Left kidney (tissue), 2 donors: Measurements from ENCODE around the gene PACS1. TPM values are rescaled to one million over a fixed set of nuclear protein-coding genes. Genes with fewer than 3 reads are reported as not detected.
"Not testable (repeated sequence)": the region's sequence is repeated elsewhere in the genome, so short reads cannot be mapped to it uniquely, and the experiment has no call there.

Source experiments
- DNase-seq: peaks from one replicate; pipeline ENCODE4 v3.0.0-alpha.2; 2013
- polyA plus RNA-seq: library from polyadenylated mRNA; unstranded; fragments of 120-200 nt; gene quantifications from one replicate; pipeline ENCODE4 v1.2.1, GENCODE V29; 2013; ENCODE audit not compliant: insufficient read length

PACS1 gene
- polyA plus RNA-seq, 1 donor: 61.5 TPM

- no peak for DNase-seq
These were observed 37.8 kb downstream of the PACS1 start for GRCh38 chr11:66107600-66108510.

DNA sequence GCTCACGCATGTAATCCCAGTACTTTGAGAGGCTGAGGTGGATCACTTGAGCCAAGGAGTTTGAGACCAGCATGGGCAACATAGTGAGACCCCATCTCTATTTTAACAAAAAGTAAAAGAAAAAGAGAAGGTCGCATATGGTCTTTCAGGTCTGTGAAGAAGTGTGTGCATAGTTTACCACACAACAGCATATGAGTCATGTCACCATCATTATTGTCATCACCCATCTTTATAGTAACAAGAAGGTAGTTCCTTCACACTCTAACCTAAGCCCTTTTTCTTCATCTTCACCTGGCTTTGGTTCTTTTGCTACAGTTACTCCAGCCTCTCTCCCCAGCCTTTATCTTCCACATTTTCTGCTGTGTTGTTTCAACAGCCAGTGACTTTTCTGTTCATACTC lies 39.2 kb downstream of the PACS1 start:
- no peak for DNase-seq

DNA sequence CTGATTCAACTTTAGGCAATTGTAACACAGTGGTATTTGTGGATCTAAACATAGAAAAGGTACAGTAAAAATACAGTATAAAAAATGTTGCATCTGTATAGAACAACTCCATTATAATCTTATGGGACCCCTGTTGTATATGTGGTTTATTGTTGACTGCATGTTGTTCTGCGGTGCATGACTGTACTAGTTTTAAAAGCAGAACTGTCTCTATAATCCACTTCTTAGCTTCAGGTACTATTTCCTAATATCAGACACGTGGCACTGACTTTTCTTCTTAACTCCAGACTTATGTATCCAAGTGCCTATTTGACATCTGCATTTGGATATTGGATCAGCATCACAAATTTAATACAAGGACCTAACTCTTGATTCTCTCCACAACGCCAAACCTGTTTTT lies 41.1 kb downstream of the PACS1 start:
- no peak for DNase-seq

DNA sequence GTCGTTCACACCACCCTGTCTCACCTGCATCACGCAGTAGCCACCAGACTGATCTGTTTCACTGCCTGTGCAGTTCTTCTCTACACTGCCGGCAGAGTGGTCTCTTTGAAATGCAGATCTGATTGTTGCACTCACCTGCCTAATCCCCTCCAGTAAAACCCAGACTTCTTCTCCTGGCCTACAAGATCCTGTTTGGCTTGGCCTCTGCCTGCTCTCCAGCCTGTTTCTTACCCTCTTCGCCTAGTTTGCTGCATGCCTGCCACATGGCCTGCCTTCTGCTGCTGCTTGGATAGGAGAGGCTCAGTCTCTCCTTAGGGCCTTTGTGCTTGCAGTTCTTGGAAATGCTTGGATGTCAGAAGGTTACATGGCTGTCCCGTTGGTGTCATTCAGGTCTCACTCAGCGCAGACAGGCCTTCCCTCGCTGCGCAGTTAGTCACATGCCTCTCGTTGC lies 42.0 kb downstream of the PACS1 start:
- no peak for DNase-seq

- no peak for DNase-seq
These were observed 42.8 kb downstream of the PACS1 start for GRCh38 chr11:66112601-66113499.

GRCh38 chr11:66114957-66115356 lies 44.9 kb downstream of the PACS1 start:
- DNase-seq: not testable (repeated sequence)

DNA sequence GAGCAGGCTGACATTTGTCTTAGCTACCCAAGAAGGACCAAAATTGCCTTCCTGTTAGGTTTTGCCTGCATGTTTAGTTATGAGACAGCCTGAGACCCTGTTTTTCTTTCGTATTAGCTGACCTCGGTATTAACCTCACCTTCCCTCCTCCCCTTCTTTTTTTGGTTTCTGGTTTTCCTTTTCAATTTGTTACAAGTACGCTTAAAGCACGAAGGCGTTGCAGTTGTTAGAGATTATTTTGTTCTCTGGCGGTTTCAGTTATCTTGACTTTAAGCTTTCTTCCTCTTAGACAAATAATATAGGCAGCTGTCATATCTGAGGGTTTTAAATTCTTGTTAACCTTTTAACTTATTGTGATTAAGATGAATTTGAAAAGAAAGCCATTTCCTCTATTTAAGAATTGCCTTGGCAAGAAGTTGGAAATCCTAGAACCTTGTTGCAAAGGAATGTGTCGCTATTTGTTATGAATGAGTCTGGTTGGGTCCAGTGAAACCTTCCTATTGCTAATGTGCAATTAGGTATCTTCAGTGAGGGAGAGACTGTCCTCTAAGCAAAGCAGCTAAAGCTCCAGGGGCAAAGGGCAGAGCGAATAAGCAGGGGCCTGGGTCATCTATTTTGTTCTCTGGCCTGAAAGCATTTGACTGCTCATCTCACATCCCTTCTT lies 45.7 kb downstream of the PACS1 start:
- DNase-seq: no peak

DNA sequence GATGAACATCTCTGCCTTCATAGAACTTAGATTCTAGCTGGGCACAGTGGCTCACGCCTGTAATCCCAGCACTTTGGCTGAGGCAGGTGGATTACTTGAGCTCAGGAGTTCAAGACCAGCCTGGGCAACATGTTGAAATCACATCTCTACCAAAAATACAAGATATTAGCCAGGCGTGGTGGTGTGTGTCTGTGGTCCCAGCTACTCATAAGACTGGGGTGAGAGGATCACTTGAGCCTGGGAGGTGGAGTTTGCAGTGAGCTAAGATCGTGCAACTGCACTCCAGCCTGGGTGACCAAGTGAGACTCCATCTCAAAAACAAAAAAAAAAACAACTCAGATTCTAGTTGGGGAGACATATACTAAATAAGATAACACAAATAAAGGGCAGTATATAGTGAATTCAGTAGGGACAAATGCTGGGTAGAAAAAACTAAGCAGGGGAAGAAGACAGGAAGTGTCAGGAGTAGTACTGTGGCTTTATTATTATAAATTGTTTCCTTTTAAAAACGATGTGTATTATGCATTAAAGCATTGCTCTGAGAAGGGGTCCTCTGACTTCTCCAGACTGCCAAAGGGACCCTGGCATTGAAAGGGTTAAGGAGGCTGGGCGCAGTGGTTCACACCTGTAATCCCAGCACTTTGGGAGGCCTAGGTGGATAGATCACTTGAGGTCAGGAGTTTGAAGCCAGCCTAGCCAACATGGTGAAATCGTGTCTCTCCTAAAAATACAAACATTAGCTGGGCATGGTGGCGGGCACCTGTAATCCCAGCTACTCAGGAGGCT lies 46.7 kb downstream of the PACS1 start:
- no peak for DNase-seq

- DNase-seq: no peak
These were observed 48.8 kb downstream of the PACS1 start for GRCh38 chr11:66118847-66119246.

DNA sequence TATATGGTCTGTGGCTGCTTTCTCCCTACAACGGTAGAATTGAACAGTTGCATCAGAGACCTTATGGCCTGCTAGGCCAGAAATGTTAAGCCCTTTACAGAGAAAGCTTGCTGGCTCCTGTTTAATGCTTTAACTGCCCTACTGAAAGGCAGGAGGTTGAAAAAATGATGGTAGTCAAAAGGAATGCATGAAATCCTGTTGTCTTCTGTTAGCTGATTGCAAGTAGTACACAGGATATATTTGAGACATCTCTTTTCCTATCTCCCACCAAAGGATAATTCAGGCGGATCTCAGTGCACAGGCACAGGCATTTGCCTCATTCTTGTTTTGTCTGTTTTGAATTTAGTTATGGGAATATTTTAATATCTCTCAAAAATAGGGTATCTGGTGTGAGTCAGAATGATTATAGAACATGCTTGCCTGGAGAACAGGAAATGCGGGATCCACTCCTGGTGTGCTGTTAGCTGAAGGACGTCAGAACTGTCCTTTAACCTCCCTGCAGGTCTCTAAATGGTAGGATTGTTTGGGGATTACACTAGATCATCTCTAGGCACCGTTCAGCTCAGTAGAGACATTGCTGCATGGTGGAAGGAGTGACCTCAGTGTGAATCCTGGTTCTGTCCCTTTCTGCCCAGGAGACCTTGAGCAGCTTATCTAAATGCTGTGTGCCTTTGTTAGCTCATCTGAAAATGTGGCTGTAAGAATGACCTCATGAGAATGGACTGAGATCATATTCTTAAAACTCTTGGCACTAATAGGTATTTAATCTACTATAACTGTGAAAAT lies 49.5 kb downstream of the PACS1 start:
- DNase-seq: no peak

DNA sequence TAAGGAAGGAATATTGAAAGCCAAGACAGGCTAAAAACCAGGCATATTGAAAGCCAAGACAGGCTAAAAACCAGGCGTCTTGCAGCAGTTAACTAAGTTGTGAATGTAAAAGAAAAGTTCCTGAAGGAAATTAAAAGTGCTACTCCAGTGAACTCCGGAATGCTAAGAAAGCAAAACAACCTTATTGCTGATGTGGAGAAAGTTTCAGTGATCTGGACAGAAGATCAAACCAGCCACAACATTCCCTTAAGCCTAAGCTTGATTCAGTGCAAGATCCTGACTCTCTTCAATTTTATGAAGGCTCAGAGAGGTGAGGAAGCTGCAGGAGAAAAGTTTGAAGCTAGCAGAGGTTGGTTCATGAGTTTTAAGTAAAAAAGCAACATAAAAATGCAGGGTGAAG lies 51.4 kb downstream of the PACS1 start:
- no peak for DNase-seq

GRCh38 chr11:66123902-66124301 lies 53.8 kb downstream of the PACS1 start:
- DNase-seq: no peak

DNA sequence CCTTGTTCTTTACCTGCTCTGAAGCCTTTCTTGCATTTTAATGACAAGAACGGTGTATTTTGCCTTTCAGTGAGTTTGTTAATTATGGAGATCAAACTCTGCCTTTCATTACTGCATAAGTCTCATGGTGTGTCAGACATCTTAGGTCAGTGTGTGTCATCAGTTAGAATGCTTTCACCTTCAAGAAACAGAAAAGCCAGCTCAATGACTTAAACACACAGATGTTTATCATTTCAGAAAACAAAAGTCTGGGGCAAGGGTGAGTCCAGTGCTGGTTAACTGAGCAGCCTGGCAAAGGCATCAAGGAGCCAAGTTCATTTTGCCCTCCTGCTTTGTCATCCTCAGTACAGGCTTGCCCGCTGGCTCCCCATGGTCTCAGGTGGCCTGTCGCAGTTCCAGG lies 54.5 kb downstream of the PACS1 start:
- no peak for DNase-seq

DNA sequence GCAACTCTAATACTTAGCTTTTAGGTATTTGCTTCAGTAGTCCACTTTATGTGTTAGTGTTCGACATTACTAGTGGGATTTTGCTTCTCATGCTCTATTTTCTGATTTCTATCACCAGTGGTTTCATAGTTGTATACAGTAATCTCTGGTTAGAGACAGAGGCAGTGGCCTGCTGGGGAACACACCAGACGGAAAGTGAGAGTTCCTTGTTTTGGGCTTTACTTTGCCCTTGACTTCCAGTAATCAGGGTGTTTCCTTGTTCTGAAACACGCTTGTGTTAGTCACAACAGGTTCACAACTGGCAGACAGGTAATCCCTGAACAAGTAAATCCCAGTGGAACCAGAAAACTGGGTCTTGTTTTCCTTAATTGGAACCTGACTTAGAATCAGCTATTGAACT lies 56.0 kb downstream of the PACS1 start:
- DNase-seq: no peak

DNA sequence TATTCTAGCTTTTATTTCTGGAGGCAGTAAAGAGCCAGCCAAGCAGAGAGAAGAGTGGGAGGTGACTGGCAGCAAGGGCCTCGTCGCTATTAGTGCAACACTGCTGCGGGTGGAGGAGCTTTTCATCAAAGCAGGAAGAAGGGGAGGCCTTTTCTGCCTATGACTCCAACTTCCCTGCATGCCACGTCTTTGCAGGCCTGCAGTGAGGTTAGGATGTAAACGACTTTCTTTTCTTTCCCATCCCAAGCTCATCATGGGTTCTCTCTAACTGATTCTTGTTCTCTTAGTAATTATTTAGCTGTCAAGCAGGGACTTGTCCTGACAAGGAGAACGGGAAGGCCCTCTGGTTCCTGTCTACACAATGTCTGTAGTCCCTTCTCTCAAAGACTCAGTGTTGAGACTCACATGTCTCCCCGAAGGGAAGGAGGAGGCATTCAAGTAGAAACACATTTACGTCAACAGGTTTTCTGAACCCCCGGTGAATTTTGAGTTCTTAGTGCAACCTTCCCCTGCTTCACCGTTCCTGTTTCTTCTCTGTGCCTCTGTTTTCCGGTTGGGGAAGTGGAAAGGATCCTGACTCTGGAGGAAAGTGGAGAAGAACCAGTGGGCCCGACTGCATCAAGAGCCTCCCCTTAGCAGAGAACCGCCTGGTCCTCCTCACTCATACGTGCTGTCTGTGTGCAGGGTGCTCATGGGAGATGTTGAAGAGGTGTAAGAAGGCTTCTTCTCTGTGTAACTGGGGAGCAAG lies 56.9 kb downstream of the PACS1 start:
- DNase-seq: peak; percentile 52

GRCh38 chr11:66130978-66131377 lies 60.9 kb downstream of the PACS1 start:
- DNase-seq: no peak

GRCh38 chr11:66131937-66132632 lies 62.0 kb downstream of the PACS1 start:
- no peak for DNase-seq

GRCh38 chr11:66133216-66133775 lies 63.2 kb downstream of the PACS1 start:
- no peak for DNase-seq

GRCh38 chr11:66136752-66137123 lies 66.7 kb downstream of the PACS1 start:
- no peak for DNase-seq
